ENCODE results near the gene SYT11.

The SYT11 gene

DNA sequence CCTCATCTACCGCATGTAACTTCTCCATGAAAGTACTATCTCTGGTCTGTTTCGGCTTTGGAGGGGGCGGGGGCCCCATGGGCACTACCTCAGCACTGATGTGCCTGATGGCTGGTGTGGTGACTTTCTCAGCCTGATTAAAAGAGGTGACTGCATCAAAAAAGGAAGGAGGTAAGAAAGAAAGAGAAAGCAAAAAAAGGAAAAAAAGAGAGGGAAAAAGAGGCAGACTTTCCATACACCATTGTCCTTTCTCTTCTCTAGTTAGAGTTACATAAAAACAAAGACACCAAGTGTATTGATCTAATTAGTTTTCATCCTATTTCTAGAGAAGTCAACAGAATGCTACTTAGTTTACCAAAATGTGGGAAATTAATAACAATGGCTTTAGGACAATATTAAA, 45.7 kb upstream of the SYT11 start (continued):
- TF ChIP-seq, protein P1, sequence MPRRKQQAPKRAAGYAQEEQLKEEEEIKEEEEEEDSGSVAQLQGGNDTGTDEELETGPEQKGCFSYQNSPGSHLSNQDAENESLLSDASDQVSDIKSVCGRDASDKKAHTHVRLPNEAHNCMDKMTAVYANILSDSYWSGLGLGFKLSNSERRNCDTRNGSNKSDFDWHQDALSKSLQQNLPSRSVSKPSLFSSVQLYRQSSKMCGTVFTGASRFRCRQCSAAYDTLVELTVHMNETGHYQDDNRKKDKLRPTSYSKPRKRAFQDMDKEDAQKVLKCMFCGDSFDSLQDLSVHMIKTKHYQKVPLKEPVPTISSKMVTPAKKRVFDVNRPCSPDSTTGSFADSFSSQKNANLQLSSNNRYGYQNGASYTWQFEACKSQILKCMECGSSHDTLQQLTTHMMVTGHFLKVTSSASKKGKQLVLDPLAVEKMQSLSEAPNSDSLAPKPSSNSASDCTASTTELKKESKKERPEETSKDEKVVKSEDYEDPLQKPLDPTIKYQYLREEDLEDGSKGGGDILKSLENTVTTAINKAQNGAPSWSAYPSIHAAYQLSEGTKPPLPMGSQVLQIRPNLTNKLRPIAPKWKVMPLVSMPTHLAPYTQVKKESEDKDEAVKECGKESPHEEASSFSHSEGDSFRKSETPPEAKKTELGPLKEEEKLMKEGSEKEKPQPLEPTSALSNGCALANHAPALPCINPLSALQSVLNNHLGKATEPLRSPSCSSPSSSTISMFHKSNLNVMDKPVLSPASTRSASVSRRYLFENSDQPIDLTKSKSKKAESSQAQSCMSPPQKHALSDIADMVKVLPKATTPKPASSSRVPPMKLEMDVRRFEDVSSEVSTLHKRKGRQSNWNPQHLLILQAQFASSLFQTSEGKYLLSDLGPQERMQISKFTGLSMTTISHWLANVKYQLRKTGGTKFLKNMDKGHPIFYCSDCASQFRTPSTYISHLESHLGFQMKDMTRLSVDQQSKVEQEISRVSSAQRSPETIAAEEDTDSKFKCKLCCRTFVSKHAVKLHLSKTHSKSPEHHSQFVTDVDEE (CRISPR knock-in tag; IDR thresholded peaks at IDR 0.05) = no peak

DNA sequence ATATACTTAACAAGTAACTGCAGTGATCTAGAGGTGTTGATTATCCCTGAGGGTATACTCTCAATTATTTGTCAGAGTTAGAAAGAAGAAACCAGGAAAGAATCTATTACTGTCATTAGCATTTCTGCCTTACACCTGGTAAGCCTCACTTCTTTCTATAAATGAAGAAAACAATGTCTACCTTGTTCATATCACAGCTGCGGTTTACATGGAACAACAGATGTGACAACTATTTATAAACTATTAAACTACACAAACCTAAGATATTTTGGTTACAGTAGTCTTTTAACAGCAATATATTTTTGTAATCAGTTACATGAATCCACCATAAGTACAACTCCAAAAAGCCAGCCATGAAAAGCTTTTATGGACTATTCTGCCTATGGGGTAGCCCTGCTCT, 43.0 kb upstream of the SYT11 start:
- ATAC-seq = no peak
- TF ChIP-seq ZNF565 (CRISPR knock-in tag; conservative IDR thresholded peaks at IDR 0.05; ENCODE audit: low read depth) (no peak), PPARA (CRISPR knock-in tag; IDR thresholded peaks at IDR 0.05; ENCODE audit: borderline replicate concordance) (no peak), RARB (CRISPR knock-in tag; IDR thresholded peaks at IDR 0.05) (no peak), CSDC2 (CRISPR knock-in tag; IDR thresholded peaks at IDR 0.05) (no peak), TOX (CRISPR knock-in tag; IDR thresholded peaks at IDR 0.05; ENCODE audit: borderline replicate concordance) (no peak), OSR1 (CRISPR knock-in tag; IDR thresholded peaks at IDR 0.05) (no peak), BACH2 (CRISPR knock-in tag; IDR thresholded peaks at IDR 0.05; ENCODE audit: borderline replicate concordance) (no peak), TCF4 (CRISPR knock-in tag; IDR thresholded peaks at IDR 0.05; ENCODE audit: borderline replicate concordance) (no peak), ARNTL (CRISPR knock-in tag; IDR thresholded peaks at IDR 0.05; ENCODE audit: borderline replicate concordance, low read depth) (no peak), ZNF70 (CRISPR knock-in tag; IDR thresholded peaks at IDR 0.05) (no peak), ESRRG (CRISPR knock-in tag; IDR thresholded peaks at IDR 0.05) (no peak), ZFP3 (CRISPR knock-in tag; IDR thresholded peaks at IDR 0.05) (no peak), ISL1 (CRISPR knock-in tag; IDR thresholded peaks at IDR 0.05) (no peak)
- TF ChIP-seq, protein P2, sequence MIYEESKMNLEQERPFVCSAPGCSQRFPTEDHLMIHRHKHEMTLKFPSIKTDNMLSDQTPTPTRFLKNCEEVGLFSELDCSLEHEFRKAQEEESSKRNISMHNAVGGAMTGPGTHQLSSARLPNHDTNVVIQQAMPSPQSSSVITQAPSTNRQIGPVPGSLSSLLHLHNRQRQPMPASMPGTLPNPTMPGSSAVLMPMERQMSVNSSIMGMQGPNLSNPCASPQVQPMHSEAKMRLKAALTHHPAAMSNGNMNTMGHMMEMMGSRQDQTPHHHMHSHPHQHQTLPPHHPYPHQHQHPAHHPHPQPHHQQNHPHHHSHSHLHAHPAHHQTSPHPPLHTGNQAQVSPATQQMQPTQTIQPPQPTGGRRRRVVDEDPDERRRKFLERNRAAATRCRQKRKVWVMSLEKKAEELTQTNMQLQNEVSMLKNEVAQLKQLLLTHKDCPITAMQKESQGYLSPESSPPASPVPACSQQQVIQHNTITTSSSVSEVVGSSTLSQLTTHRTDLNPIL (CRISPR knock-in tag; IDR thresholded peaks at IDR 0.05; ENCODE audit: low read depth) = no peak
- TF ChIP-seq, protein P1 (CRISPR knock-in tag; IDR thresholded peaks at IDR 0.05) = no peak
- TF ChIP-seq, protein P3, sequence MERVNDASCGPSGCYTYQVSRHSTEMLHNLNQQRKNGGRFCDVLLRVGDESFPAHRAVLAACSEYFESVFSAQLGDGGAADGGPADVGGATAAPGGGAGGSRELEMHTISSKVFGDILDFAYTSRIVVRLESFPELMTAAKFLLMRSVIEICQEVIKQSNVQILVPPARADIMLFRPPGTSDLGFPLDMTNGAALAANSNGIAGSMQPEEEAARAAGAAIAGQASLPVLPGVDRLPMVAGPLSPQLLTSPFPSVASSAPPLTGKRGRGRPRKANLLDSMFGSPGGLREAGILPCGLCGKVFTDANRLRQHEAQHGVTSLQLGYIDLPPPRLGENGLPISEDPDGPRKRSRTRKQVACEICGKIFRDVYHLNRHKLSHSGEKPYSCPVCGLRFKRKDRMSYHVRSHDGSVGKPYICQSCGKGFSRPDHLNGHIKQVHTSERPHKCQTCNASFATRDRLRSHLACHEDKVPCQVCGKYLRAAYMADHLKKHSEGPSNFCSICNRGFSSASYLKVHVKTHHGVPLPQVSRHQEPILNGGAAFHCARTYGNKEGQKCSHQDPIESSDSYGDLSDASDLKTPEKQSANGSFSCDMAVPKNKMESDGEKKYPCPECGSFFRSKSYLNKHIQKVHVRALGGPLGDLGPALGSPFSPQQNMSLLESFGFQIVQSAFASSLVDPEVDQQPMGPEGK (CRISPR knock-in tag; IDR thresholded peaks at IDR 0.05; ENCODE audit: borderline replicate concordance) = no peak
- TF ChIP-seq, protein P4, sequence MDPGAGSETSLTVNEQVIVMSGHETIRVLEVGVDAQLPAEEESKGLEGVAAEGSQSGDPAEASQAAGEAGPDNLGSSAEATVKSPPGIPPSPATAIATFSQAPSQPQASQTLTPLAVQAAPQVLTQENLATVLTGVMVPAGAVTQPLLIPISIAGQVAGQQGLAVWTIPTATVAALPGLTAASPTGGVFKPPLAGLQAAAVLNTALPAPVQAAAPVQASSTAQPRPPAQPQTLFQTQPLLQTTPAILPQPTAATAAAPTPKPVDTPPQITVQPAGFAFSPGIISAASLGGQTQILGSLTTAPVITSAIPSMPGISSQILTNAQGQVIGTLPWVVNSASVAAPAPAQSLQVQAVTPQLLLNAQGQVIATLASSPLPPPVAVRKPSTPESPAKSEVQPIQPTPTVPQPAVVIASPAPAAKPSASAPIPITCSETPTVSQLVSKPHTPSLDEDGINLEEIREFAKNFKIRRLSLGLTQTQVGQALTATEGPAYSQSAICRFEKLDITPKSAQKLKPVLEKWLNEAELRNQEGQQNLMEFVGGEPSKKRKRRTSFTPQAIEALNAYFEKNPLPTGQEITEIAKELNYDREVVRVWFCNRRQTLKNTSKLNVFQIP (CRISPR knock-in tag; IDR thresholded peaks at IDR 0.05; ENCODE audit: borderline replicate concordance, low read depth) = no peak

DNA sequence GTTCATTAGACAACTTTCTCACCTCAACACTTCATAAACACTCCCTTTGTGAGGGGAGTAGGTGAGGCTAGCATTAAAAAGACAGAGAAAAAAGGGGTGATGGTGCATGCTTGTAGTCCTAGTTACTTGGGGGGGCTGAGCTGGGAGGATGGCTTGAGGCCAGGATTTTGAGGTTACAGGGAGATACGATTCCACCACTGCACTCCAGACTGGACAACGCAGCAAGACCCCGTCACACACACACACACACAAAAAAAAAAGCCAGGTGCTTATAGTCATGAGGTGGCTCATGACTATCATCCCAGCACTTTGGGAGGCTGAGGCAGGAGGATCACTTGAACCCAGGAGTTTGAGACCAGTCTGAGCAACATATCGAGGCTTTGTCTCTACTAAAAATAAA, 31.9 kb upstream of the SYT11 start:
- no peak for TF ChIP-seq ZNF70 (CRISPR knock-in tag; IDR thresholded peaks at IDR 0.05)
- TF ChIP-seq RARB (CRISPR knock-in tag; IDR thresholded peaks at IDR 0.05) = no peak
- no peak for TF ChIP-seq CSDC2 (CRISPR knock-in tag; IDR thresholded peaks at IDR 0.05)
- TF ChIP-seq OSR1 (CRISPR knock-in tag; IDR thresholded peaks at IDR 0.05) = no peak
- no peak for TF ChIP-seq SNAI2 (CRISPR knock-in tag; IDR thresholded peaks at IDR 0.05)
- TF ChIP-seq, protein P2 (CRISPR knock-in tag; IDR thresholded peaks at IDR 0.05; ENCODE audit: low read depth) = no peak
- TF ChIP-seq ZFP3 (CRISPR knock-in tag; IDR thresholded peaks at IDR 0.05) = no peak
- no peak for TF ChIP-seq ARNTL (CRISPR knock-in tag; IDR thresholded peaks at IDR 0.05; ENCODE audit: borderline replicate concordance, low read depth)
- ATAC-seq = no peak
